Liver (tissue), 3 donors: ENCODE results near the gene ZBTB18.

Experiments used
- FOXA1 ChIP-seq: IDR thresholded peaks from 2 replicates; pipeline ENCODE4 v1.6.1; 2016; ENCODE audit warnings: antibody characterized with exemption
- HNF4A ChIP-seq, 2 donors: conservative IDR thresholded peaks; 2 replicates each; pipeline ENCODE4 v1.6.1; 2016; ENCODE audit warnings: antibody characterized with exemption in 2 of 2, mild to moderate bottlenecking in 2 of 2
- JUND ChIP-seq, 2 donors: IDR thresholded peaks; 2 replicates each; pipeline ENCODE4 v1.6.1; 2016; ENCODE audit warnings: antibody characterized with exemption in 2 of 2
- TF ChIP-seq, protein P1 (sequence below): fragments of 150-350 bp; IDR thresholded peaks from 2 replicates; pipeline ENCODE4 v1.5.1; 2017; ENCODE audit warnings: improper control_type of control experiment, low read depth, low read length; ENCODE audit not compliant: missing input control
- donor health status: healthy.
- donor health status: healthy.

GRCh38 chr1:244029124-244029523 lies 22.0 kb upstream of the ZBTB18 start:
- TF ChIP-seq JUND (IDR thresholded peaks at IDR 0.05) (no peak), HNF4A (conservative IDR thresholded peaks at IDR 0.05) (no peak), FOXA1 (no peak)
- TF ChIP-seq, protein P1, sequence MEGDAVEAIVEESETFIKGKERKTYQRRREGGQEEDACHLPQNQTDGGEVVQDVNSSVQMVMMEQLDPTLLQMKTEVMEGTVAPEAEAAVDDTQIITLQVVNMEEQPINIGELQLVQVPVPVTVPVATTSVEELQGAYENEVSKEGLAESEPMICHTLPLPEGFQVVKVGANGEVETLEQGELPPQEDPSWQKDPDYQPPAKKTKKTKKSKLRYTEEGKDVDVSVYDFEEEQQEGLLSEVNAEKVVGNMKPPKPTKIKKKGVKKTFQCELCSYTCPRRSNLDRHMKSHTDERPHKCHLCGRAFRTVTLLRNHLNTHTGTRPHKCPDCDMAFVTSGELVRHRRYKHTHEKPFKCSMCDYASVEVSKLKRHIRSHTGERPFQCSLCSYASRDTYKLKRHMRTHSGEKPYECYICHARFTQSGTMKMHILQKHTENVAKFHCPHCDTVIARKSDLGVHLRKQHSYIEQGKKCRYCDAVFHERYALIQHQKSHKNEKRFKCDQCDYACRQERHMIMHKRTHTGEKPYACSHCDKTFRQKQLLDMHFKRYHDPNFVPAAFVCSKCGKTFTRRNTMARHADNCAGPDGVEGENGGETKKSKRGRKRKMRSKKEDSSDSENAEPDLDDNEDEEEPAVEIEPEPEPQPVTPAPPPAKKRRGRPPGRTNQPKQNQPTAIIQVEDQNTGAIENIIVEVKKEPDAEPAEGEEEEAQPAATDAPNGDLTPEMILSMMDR = no peak
